Right lung (tissue), 10 donors: ENCODE results near the gene FAM136A. TPM values are rescaled to one million over a fixed set of nuclear protein-coding genes. Genes with fewer than 3 reads are reported as not detected.

Experiments used
- DNase-seq, 2 donors: peaks; one replicate each; pipeline ENCODE4 v3.0.0-alpha.2; 2013
- long read RNA-seq, 8 donors: transcript quantifications; one replicate each; lab custom pipeline, GENCODE V29; 2026
- polyA plus RNA-seq, 5 donors: library from polyadenylated mRNA; unstranded; fragments of 120-200 nt; gene quantifications; one replicate each; pipeline versions ENCODE4 v1.2.1 to v1.2.3, GENCODE V29; 2013; ENCODE audit warnings: inconsistent platforms in 1 of 5, low replicate concordance in 1 of 5; ENCODE audit not compliant: insufficient read length in 5 of 5, insufficient read depth in 1 of 5

The FAM136A gene
- 10 to 100 TPM; 47.5 to 57.0 (median 55.8) TPM for polyA plus RNA-seq
- long read RNA-seq, donor 1, transcript FAM136A-201 (3 exons, 1,810 nt), result major isoform, 29 of 52 reads
- long read RNA-seq, donor 1, transcript FAM136A-205 (3 exons, 2,398 nt), result minor isoform, 9 of 52 reads
- long read RNA-seq, donor 1, partial matches to known transcripts, result 8 of 52 reads
- long read RNA-seq, donor 1, other reads (novel, unspliced or antisense), result 6 of 52 reads
- long read RNA-seq, donor 2, transcript FAM136A-201 (3 exons, 1,810 nt), result major isoform, 17 of 22 reads
- long read RNA-seq, donor 2, partial matches to known transcripts, result 0 of 22 reads
- long read RNA-seq, donor 2, other reads (novel, unspliced or antisense), result 0 of 22 reads
- long read RNA-seq, donor 3, transcript FAM136A-205 (3 exons, 2,398 nt), result minor isoform, 5 of 55 reads
- long read RNA-seq, donor 3, transcript FAM136A-201 (3 exons, 1,810 nt), result major isoform, 25 of 55 reads
- long read RNA-seq, donor 3, partial matches to known transcripts, result 25 of 55 reads
- long read RNA-seq, donor 3, other reads (novel, unspliced or antisense), result 0 of 55 reads
- long read RNA-seq, donor 4, transcript FAM136A-205 (3 exons, 2,398 nt), result minor isoform, 5 of 15 reads
- long read RNA-seq, donor 4, transcript FAM136A-201 (3 exons, 1,810 nt), result major isoform, 10 of 15 reads
- long read RNA-seq, donor 4, partial matches to known transcripts, result 0 of 15 reads
- long read RNA-seq, donor 4, other reads (novel, unspliced or antisense), result 0 of 15 reads
- long read RNA-seq, donor 5, transcript FAM136A-201 (3 exons, 1,810 nt), result major isoform, 31 of 34 reads
- long read RNA-seq, donor 5, partial matches to known transcripts, result 0 of 34 reads
- long read RNA-seq, donor 5, other reads (novel, unspliced or antisense), result 0 of 34 reads
- long read RNA-seq, donor 6, transcript FAM136A-201 (3 exons, 1,810 nt), result major isoform, 35 of 39 reads
- long read RNA-seq, donor 6, partial matches to known transcripts, result 0 of 39 reads
- long read RNA-seq, donor 6, other reads (novel, unspliced or antisense), result 0 of 39 reads
- long read RNA-seq, donor 7, transcript FAM136A-201 (3 exons, 1,810 nt), result major isoform, 19 of 25 reads
- long read RNA-seq, donor 7, partial matches to known transcripts, result 0 of 25 reads
- long read RNA-seq, donor 7, other reads (novel, unspliced or antisense), result 0 of 25 reads
- long read RNA-seq, donor 8, transcript FAM136A-201 (3 exons, 1,810 nt), result major isoform, 8 of 11 reads
- long read RNA-seq, donor 8, partial matches to known transcripts, result 0 of 11 reads
- long read RNA-seq, donor 8, other reads (novel, unspliced or antisense), result 0 of 11 reads

DNA sequence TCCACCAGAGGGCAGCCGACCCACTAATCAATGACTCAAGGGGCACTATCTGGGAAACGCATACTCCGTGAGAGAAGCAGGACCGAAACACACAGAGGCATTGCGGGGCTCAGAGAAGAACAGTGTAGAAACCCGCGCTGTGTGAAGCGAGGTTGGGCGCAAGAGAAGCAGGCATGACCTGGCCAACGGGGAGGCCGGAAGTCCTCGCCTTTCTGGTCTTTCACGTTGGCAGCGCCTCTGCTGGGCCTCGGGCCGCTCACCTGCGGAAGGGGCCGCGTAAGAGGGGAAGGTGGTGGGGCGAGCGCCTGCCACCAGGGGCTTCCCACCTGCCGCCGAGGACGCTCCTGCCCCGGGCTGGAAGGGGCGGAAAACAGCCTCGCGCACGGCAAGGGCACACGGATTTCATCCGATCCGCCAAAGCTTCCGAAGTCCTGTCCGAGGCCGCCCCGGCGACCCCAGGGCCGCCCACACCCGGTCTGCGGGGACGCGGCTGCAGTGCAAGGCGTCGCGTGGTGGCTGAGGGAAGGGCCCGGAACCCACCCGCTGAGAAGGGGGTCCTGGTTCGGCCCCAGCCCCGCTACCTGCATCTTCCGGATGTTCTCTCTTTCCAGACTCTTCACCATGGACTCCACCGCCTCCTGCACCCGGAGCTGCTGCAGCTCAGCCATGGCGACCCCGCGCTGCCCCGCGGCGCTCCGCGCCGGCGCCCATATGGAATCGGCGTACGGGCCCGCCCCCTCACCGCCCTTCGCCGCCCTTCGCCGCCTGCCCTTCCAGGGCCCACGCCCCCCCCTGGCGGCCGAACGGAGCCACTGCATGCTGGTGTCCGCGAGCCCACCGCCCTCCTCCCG, at the start of gene FAM136A:
Gene FAM136A, minus strand, starts transcription at position 724 of the 851 bp plus-strand sequence. Its CDS starts 56 bp downstream, at position 668.
- DNase-seq, result peak; percentile 80 to 81

DNA sequence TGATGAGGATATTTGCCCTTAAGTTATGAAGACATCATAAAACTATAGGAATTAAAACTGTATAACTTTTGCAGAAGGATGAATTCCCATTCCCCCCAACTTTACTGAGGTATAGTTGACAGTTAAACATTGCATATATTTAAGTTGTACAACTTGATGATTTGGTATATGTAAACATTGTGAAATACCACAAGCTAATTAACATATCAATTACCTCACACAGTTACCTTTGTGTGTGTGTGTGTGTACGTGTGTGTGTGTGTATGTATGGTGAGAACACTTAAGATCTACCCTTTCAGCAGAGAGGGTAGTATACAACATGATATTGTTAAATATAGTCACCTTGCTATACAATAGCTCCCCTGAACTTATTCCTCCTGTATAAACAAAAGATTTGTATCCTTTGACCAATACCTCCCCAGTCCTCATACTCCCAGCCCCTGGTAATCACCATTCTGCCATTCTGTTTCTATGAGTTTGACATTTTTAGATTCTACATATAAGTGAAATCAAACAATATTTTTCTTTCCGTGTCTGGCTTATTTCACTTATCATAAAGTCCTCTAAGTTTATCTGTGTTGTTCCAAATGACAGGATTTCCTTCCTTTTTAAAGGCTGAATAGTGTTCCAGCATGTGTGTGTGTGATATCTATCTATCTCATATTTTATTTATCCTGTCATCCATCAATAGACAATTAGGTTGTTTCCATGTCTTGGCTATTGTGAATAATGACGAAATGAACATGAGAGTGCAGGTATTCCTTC, 48.2 kb upstream of the FAM136A start:
- DNase-seq, result no peak

DNA sequence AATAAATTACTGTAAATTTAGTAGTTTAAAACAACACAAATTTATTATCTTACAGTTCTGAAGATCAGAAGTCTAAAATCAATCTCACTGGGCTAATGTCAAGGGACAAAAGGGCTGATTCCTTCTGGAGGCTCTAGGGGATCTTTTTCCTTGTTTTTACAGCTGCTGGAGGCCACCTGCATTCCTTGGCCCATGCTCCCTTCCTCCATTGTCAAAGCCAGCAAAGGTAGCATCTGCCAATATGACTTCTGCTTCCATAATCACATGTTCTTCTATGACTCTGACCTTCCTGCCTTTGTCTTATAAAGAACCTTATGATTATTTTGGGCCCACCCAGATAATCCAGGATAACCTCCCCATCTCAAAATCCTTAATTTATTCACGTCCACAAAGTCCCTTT, 46.0 kb upstream of the FAM136A start:
- no peak for DNase-seq

DNA sequence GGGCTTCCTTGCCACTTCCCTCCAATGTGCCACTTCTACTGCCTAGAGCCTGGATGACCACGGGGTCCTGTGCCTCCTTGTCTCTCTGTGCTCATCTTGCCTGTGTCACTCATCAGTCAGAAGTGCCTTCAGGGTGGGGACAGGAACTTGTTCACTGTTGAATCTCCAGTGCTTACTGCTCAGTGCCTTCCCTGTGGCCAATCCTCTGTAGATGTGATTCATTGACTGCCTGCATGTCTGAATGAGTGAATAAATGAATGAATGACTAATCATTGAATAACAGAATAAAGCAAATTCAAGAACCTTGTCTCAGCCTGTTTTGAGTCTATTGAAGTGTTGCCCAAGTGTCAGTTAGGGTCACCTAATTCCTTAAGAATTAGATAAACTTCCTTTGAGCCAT, 42.3 kb upstream of the FAM136A start:
- DNase-seq, result no peak

DNA sequence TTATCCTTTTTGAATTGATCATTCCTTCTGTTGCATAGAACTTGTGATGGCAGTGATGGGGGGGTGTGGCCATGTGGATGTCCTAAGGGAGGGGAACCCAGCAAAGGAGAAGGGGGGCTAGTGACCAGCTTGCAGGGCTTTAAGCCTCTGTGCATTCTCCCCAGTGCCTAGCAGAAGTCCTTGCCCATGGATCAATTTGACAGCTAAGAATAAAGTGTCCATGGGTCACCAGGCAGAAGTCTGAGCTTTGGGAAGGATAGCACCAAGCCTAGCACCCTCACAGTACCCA, 39.6 kb upstream of the FAM136A start:
- DNase-seq, result no peak

DNA sequence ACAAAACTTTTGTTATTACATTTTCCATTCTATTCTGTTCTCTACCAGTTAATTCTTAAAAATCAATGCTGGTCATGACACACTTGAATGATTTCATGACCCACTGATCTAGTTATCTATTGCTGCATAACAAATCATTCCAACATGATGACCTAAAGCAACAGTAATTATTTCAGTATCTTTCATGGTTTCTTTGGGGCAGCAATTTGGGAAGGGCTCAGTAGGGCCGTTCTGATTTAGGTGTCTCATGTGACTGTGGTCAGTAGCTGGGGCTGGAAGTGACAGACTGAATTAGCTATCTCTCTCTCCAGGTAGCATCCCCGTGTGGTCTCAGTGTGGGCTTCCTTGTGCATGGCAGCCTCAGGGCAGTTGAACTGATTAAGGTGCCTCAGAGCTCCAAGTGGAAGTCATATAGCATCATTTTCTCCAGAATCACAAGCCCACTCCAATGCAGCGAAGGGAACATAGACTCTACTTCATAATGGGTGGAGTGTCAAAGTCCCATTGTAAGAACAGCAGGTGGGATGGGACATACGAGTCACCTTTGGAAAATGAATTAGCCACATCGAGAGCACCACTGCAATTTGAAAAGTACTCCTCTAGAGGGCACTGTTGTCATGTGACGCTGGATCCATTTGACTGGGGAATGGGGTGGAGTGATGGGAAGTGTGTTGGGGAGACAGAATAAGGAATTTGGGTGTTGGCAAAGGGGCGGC, 39.1 kb upstream of the FAM136A start:
- peak in 1 of 2 donors; percentile 22 for DNase-seq

DNA sequence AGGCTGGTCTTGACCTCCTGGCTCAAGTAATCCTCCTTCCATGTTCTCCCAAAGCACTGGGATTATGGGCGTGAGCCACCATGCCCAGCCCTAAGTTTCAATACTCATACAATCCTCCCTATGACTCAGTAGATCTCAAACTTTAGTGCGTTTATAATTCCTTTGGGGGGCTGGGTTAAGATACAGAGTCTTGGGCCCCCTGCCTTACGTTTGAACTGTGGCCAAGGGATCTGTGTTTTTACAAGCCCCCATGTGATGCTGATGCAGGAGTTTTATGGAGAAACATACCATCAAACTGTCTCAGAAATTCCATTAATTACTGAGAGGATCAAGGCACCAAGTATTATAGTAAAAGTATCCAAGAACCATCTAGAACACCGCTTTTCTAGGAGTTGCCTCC, 38.2 kb upstream of the FAM136A start:
- DNase-seq, result no peak

DNA sequence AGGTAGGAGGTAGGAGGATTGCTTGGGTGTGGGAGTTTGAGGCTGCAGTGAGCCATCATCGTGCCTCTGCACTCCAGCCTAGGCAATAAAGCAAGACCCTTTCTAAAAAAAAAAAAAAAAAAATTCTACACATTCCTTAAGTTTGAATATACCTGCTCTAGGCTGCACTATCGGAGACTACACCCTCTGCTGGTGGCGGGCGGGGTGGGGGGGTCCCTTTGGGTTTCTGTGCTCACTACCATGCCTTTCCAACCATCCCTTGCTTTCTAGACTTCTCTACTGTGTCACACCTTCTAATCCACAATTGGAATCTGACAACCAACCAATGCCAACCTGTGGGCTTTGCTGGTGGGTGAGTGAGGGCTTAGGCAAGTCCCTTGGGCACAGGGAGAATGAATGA, 34.7 kb upstream of the FAM136A start:
- no peak for DNase-seq

DNA sequence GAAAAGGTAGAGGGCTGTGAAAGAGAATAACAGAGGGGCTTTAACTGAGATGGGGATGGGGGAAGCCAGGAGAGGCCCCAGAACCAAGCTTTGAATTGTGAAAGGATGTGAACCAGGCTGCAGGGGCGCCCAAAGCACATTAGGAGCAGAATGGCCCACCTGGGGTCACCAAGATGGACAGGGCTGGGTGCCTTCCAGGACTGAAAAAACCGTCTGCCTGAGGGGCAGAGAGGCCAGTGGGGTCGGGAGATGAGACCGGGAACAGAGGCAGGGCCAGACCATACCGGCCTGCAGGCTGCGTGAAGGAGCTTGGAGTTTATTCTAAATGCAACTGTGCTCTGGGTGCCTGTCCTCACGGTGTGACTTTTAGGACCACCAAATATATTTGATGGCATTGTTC, 29.1 kb upstream of the FAM136A start:
- no peak for DNase-seq

DNA sequence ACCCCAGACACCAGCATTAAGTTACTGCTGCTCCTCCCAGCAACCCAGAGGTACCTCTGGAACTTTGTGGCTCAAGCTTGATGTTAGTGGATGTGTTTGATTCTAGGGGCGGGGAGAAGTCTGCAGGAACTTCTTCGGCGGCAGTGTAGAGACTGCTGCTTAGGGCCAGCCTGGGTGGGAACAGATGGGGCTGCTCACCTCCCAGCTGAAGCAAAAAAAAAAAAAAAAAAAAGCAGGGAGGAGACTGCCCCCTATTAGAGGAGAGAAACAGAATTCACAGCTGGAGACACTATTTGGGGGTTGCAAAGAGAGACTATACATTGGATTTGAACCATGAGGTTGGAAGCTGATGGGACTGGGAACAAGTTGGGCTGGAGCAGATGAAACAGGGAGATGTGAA, 28.6 kb upstream of the FAM136A start:
- DNase-seq, result peak in 1 of 2 donors; percentile 27

DNA sequence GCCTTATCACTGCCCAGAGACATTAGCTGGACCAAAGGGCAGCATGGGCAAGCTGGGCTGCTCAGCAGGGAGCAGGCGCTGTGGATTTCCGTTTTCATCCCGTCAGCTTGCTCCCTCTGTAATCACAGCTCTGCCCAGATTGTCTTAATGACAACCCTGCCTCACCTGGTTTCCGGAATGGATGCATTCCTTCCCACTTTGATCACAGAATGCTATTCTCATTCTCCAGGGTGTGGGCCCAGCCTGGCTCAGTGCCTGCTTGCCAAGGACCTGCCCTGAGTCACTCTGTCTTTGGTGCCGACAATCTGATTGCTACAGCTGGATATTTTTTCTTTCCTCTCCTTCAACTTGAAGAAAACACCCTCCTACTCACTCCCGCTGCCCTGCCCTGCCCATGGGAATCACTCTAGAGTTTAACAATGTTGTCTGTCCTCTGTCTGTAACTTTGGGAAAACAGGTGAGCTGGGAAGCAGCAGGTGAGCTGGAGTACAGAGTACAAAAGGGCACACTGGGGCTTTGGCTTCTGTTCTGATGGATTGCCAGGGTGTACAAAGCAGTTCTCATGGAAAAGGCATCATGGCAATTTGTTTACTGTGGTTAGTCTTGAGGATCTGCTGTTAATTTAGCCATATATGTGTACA, 27.2 kb upstream of the FAM136A start:
- DNase-seq, result no peak

DNA sequence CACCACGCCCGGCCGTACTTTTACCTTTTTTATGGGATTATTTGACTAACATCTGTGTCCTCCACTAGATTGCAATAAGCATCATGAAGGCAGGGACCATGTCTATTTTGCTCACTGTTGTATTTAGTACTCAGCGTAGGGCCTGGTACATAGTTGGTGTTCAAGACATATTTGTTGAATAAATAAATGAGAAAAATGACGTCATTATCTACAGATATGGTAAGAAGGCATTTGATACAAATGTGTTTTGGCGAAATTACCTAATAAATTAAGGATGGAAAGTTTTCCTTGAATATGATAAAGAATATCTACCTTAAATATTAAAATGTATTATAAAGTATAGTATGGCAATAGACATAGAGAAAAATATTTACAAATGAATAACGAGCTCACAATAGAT, 24.0 kb upstream of the FAM136A start:
- no peak for DNase-seq

DNA sequence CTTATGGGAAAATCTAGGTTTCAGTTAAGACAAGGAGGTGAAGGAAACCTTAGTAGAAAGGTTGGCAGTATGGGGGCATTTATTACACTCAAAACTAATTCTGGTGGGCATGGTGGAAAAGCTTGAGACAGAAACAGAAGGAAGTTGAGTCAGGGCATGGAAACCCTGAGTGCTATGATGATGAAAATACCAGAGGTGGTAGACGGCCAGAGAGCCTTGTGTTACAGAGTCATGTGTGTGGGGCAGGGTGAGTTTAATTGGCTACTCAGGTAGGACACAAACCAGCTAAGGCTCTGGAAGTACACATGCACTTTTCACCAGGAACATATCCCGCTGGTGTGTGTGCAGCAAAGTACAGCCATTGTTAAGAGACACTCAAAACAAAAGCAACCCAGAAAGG, 20.7 kb upstream of the FAM136A start:
- DNase-seq, result no peak

DNA sequence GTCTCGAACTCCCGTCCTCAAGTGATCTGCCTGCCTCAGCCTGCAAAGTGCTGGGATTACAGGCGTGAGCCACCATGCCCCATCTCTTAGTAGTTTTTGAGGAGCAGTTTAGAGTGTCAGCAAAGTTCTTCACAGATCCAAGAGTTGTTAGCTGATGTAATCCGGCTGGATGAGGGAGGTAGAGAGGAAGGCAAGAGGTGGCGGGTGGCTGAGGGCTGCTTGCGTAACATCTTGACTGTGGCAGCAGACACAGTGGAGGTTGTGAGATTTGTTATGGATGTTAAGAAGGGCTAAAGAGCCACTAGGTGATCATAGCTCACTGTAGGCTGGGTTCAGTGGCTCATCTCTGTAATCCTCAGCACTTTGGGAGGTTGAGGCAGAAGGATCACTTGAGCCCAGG, 19.5 kb upstream of the FAM136A start:
- DNase-seq, result no peak

DNA sequence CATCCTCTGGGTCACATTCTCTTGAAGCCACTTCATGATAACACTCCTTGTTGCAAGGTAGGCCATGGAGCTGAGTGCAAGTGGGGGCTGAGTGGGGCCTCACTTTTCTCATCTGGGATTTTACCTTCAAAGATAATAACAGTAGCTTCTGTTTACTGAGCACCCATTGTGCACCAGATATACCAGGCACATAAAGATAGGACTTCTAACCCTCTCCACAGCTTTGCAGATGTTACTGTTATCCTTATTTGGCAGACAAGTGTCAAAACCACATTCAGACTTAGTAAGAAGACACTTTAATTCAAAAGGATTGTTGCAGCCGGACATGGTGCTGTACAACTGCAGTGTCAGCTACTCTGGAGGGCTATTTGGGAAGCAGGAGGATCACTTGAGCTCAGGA, 12.8 kb upstream of the FAM136A start:
- DNase-seq, result no peak

DNA sequence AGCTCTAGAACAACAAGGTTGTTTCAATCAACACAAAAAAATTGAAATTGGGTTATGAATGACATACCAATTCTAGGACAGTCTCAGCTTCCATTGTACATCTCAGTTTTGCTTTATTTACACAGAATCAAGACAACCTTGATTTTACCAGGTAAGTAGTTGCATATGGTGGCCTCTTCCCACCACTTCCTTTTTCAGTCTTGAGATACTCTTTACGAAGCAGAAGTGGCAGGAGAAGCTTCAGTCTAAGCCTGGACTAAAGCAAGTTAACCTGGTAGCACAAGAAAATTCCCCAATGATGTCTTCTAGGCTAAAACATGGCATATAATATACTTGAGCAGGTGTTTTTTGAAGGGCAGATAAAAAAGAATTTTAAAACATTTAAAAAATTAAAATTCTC, 10.7 kb upstream of the FAM136A start:
- no peak for DNase-seq

DNA sequence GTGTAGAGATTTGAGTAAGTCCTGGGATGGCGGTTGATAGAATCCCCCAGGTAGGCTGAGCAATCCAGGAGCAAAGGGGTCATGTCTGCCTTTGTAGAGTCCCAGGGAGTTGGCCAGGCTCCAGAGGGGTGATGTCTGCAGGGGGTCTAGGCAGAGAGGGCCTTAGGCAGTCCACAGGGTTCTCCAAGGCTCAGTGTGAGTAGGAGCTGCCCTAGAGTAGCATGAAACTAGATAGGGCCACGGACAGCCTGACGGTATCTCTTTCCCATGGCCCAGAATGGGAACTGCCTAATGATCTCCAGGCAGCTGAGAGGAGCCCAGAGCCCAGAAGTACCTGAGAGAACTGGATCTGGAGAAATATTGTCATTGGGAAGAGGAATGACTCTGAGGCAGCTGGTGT, 9.0 kb upstream of the FAM136A start:
- no peak for DNase-seq

DNA sequence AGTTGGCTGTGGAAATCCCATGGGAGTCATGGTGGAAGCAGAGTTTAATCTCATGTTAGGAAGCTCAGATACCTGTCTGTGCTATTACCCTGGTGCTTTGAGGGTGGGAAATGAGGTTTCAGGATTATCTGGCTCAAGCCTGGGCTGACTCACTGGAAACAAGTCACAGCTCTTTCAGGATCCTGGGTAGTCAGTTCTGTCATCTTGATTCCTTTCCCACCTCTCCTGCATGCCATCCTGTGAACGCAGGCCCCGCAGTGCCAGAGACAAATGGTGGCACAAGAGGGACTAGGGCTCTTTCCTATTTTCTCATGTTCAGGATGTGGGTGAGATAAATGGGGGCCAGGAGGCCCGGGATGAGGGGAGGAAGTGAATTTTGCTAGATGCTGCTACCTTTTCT, 3.7 kb upstream of the FAM136A start:
- DNase-seq, result no peak

DNA sequence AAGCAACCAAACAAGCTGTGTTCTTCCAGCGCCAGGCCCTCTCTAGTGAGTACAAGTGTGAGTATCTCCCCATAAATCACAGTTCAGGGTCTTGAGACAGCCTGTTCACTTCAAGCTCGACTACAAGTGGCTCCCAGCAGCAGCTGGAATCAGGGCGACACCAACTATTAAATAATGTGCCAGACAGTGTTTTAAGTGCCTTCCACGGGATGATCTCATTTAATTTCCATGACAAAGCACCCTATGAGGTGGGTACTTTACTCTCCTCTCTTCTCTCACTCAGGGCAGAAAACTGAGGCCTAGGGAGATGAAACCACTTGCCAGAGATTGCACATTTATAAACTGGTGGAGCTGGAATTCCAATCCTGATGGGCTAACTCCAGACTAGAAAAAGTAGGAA, 2.6 kb upstream of the FAM136A start:
- DNase-seq, result peak; percentile 23 to 35
